IMR-90 (cell line): ENCODE data around the gene TGFB3. TPM values are rescaled to one million over a fixed set of nuclear protein-coding genes. Genes with fewer than 3 reads are reported as not detected.

Experiments used
- ATAC-seq: fragments of 200-7000 bp; cut with Tn5 transposase; 2 replicates; pipeline ENCODE4 v1.9.1; 2020; ENCODE audit warnings: low read depth, mild to moderate bottlenecking, moderate library complexity
- BruUV-seq: library from RNA; stranded (reverse); fragments of 400-500 nt; replicated peaks from 2 replicates; lab custom pipeline; 2021; lab: Mats Ljungman, UMichigan
- CTCF ChIA-PET: fragments of 300-600 bp; formaldehyde crosslinking; extraction: SDS; loops from one replicate; lab custom pipeline; 2021; ENCODE audit warnings: antibody characterized with exemption; lab: Yijun Ruan, JAX
- POLR2A ChIA-PET: fragments of 300-600 bp; sonication (Branson Sonifier 250); formaldehyde crosslinking; loops from one replicate; lab custom pipeline; 2022; ENCODE audit warnings: antibody characterized with exemption; ENCODE audit not compliant: unreplicated experiment; lab: Charles Lee
- DNase-seq: peaks from one replicate; pipeline ENCODE4 v3.0.0; 2013
- H2AFZ ChIP-seq: replicated peaks from 2 replicates; pipeline ENCODE3; 2013; ENCODE audit warnings: low read length, mild to moderate bottlenecking; ENCODE audit not compliant: poor library complexity
- H2AK5ac ChIP-seq: 2 replicates; pipeline ENCODE4 v1.6.1; 2013; ENCODE audit warnings: low read depth, low read length, inconsistent platforms
- H2AK9ac ChIP-seq: replicated peaks from 2 replicates; pipeline ENCODE3; 2013; ENCODE audit warnings: mild to moderate bottlenecking, low read depth, low read length, moderate library complexity; ENCODE audit not compliant: poor library complexity
- H2BK120ac ChIP-seq: 2 replicates; pipeline ENCODE4 v1.6.1; 2013; ENCODE audit warnings: low read depth, low read length, inconsistent platforms
- H2BK15ac ChIP-seq: 3 replicates; pipeline ENCODE4 v1.6.1; 2013; ENCODE audit warnings: low read depth, low read length, inconsistent platforms
- H2BK20ac ChIP-seq: 2 replicates; pipeline ENCODE4 v1.6.1; 2013; ENCODE audit warnings: low read depth, mild to moderate bottlenecking, inconsistent platforms, low read length, moderate library complexity
- H2BK5ac ChIP-seq: 2 replicates; pipeline ENCODE4 v1.6.1; 2013; ENCODE audit warnings: mild to moderate bottlenecking, low read depth, low read length, inconsistent platforms; ENCODE audit not compliant: poor library complexity, severe bottlenecking
- H3K14ac ChIP-seq: replicated peaks from 2 replicates; pipeline ENCODE4 v1.6.1; 2013; ENCODE audit warnings: low read depth, low read length, inconsistent platforms
- H3K18ac ChIP-seq: 2 replicates; pipeline ENCODE4 v1.6.1; 2013; ENCODE audit warnings: low read depth, low read length, control low read depth
- H3K23ac ChIP-seq: 2 replicates; pipeline ENCODE4 v1.6.1; 2013; ENCODE audit warnings: low read depth, low read length, inconsistent platforms
- H3K27ac ChIP-seq: 2 replicates; pipeline ENCODE4 v1.5.1; 2013; ENCODE audit warnings: mild to moderate bottlenecking, control low read depth, low read length; ENCODE audit not compliant: insufficient read depth
- H3K27me3 ChIP-seq: 2 replicates; pipeline ENCODE4 v1.6.1; 2013; ENCODE audit warnings: low read length; ENCODE audit not compliant: control insufficient read depth, insufficient read depth
- H3K36me3 ChIP-seq: 2 replicates; pipeline ENCODE4 v1.6.1; 2013; ENCODE audit warnings: low read length, mixed read lengths; ENCODE audit not compliant: control insufficient read depth, insufficient read depth
- H3K4ac ChIP-seq: 2 replicates; pipeline ENCODE4 v1.6.1; 2013; ENCODE audit warnings: low read depth, low read length, inconsistent platforms
- H3K4me1 ChIP-seq: 2 replicates; pipeline ENCODE4 v1.6.1; 2013; ENCODE audit warnings: low read length, mixed read lengths; ENCODE audit not compliant: control insufficient read depth, insufficient read depth
- H3K4me2 ChIP-seq: 2 replicates; pipeline ENCODE4 v1.6.1; 2013; ENCODE audit warnings: low read depth, mild to moderate bottlenecking, control low read depth, low read length, moderate library complexity
- H3K4me3 ChIP-seq: 2 replicates; pipeline ENCODE4 v1.5.1; 2013; ENCODE audit warnings: low read depth, mild to moderate bottlenecking, control low read depth, low read length, moderate library complexity; ENCODE audit not compliant: insufficient read depth
- H3K56ac ChIP-seq: 2 replicates; pipeline ENCODE4 v1.6.1; 2013; ENCODE audit warnings: low read length, inconsistent platforms; ENCODE audit not compliant: insufficient read depth; ENCODE audit errors: extremely low read depth
- H3K79me1 ChIP-seq, 2 experiments: 2 replicates each; pipeline ENCODE4 v1.6.1; 2013; ENCODE audit warnings: low read length in 2 of 2, inconsistent platforms in 1 of 2, low read depth in 1 of 2
- H3K9ac ChIP-seq: 2 replicates; pipeline ENCODE4 v1.6.1; 2013; ENCODE audit warnings: low read depth, low read length, control low read depth
- H3K9me1 ChIP-seq: 2 replicates; pipeline ENCODE4 v1.6.1; 2013; ENCODE audit warnings: low read length, inconsistent platforms; ENCODE audit not compliant: insufficient read depth
- H3K9me3 ChIP-seq: 2 replicates; pipeline ENCODE4 v1.6.1; 2013; ENCODE audit warnings: low read length; ENCODE audit not compliant: control insufficient read depth, insufficient read depth
- H4K20me1 ChIP-seq: 2 replicates; pipeline ENCODE4 v1.6.1; 2013; ENCODE audit warnings: low read length, inconsistent platforms; ENCODE audit not compliant: insufficient read depth
- H4K5ac ChIP-seq: 2 replicates; pipeline ENCODE4 v1.6.1; 2013; ENCODE audit warnings: mild to moderate bottlenecking, low read depth, low read length, control low read depth
- H4K8ac ChIP-seq, 2 experiments: 2 replicates each; pipeline ENCODE4 v1.6.1; 2013; ENCODE audit warnings: low read depth in 2 of 2, low read length in 2 of 2, control low read depth in 1 of 2, inconsistent platforms in 1 of 2
- H4K91ac ChIP-seq: 2 replicates; pipeline ENCODE4 v1.6.1; 2013; ENCODE audit warnings: low read depth, low read length, inconsistent platforms; ENCODE audit not compliant: insufficient read depth
- BHLHE40 ChIP-seq: fragments of 150-350 bp; IDR thresholded peaks from 2 replicates; pipeline ENCODE4 v1.6.1; 2016; ENCODE audit warnings: mild to moderate bottlenecking, low read depth, low read length
- MAFK ChIP-seq: IDR thresholded peaks from 2 replicates; pipeline ENCODE4 v1.6.1; 2012; ENCODE audit warnings: low read depth, low read length, improper control_type of control experiment
- WGBS, 2 experiments: methylation state at CpG; one replicate each; pipeline versions ENCODE4 v1.1.5 to v1.1.7; 2013; ENCODE audit warnings: missing lambda C conversion rate in 2 of 2; ENCODE audit not compliant: insufficient read length in 1 of 2; ENCODE audit errors: extremely low coverage in 2 of 2; 5-methylcytosine and 5-hydroxymethylcytosine counted together
- dilution Hi-C: fragments of 300-500 bp; cut with HindIII; formaldehyde crosslinking; loops from one replicate; pipeline ENCODE4 v1.14.3; 2018; ENCODE audit warnings: low sequenced_read_pairs; ENCODE audit not compliant: unreplicated experiment
- in situ Hi-C: fragments of 300-500 bp; cut with MboI; formaldehyde crosslinking; loops from 3 replicates; pipeline ENCODE4 v1.14.3; 2019; ENCODE audit warnings: low sequenced_read_pairs, inconsistent platforms, mixed read lengths
- intact Hi-C: fragments of 100-400 bp; cut with micrococcal nuclease; formaldehyde crosslinking; loops from 2 replicates; pipeline ENCODE4 v1.10.0; 2022
- polyA plus RNA-seq, 3 experiments: library from polyadenylated mRNA; depleted of rRNA; stranded (reverse); fragments of >200 nt; gene quantifications; 2 replicates each; pipeline ENCODE4 v1.2.3, GENCODE V29; 2012; ENCODE audit warnings: low replicate concordance in 1 of 3
- total RNA-seq: library from RNA; depleted of rRNA; stranded (reverse); fragments of >200 nt; gene quantifications from 2 replicates; pipeline ENCODE4 v1.2.3, GENCODE V29; 2012

TGFB3 gene
- total and polyA plus RNA-seq, 2 of the 4 experiments (the other 2 are of a cell fraction) = 2.2 to 4.3 TPM

GRCh38 chr14:75910048-75910447 is 71.7 kb downstream of the TGFB3 start:
- Histone ChIP-seq H3K4me2 (no peak overlapping the region), H3K23ac (no peak overlapping the region), H2AFZ (no peak overlapping the region), H3K9me3 (no peaks in the 10 kb centered on the region), H2AK5ac (no peak overlapping the region), H4K5ac (no peak overlapping the region), H2BK5ac (no peak overlapping the region), H3K27ac (no peak overlapping the region), H3K9ac (no peak overlapping the region), H3K4me1 (peaks cover 2% of the 10 kb centered on the region; the same call in 1 of the 2 replicates), H3K27me3 (no peaks in the 10 kb centered on the region), H3K4me3 (no peak overlapping the region), H3K18ac (no peak overlapping the region), H2BK20ac (no peak overlapping the region), H3K79me1 (no peaks in the 10 kb centered on the region), H4K20me1 (no peaks in the 10 kb centered on the region), H3K14ac (no peak overlapping the region), H3K9me1 (no peaks in the 10 kb centered on the region), H2AK9ac (no peak overlapping the region), H3K56ac (no peak overlapping the region), H2BK120ac (no peak overlapping the region), H4K8ac (no peak overlapping the region), H3K4ac (no peak overlapping the region), H3K36me3 (peaks cover 2% of the 10 kb centered on the region; the same call in 1 of the 2 replicates), H4K91ac (no peak overlapping the region), H2BK15ac (no peak overlapping the region)
- BruUV-seq = no TSS peak
- ChIA-PET CTCF (no interaction called here), POLR2A (no interaction called here)
- ATAC-seq (no peak), DNase-seq (no peak)
- no peak for TF ChIP-seq BHLHE40
- TF ChIP-seq MAFK = peak; percentile 48
- dilution Hi-C loops = no loop called here
- in situ Hi-C loops = no loop called here
- no CpG with 5 or more reads among the region's 2 CpGs for WGBS, 2 experiments
- intact Hi-C loops = no loop called here
